Lung (tissue), 12 donors: Measurements from ENCODE around the gene NET1. TPM values are rescaled to one million over a fixed set of nuclear protein-coding genes. Genes with fewer than 3 reads are reported as not detected.

Experiments
- ATAC-seq: fragments of 200-7000 bp; cut with Tn5 transposase; one replicate; pipeline ENCODE4 v1.9.1; 2020; ENCODE audit warnings: moderate number of reproducible peaks; ENCODE audit not compliant: insufficient read depth, low FRiP score
- DNase-seq, 3 donors: peaks; one replicate each; pipeline ENCODE4 v3.0.0-alpha.2; 2013 to 2017
- H3K27ac ChIP-seq, 2 donors: one replicate each; pipeline ENCODE4 v1.5.1; 2013; ENCODE audit warnings: mild to moderate bottlenecking in 2 of 2, moderate library complexity in 2 of 2, control low read depth in 1 of 2, inconsistent platforms in 1 of 2, low read depth in 1 of 2, low read length in 1 of 2
- H3K27me3 ChIP-seq, 3 donors: one replicate each; pipeline ENCODE4 v1.5.1; 2013; ENCODE audit warnings: low read length in 2 of 3; ENCODE audit not compliant: control insufficient read depth in 3 of 3, insufficient read depth in 3 of 3
- H3K36me3 ChIP-seq, 4 donors: one replicate each; pipeline ENCODE4 v1.5.1; 2013; ENCODE audit warnings: low read length in 4 of 4, mild to moderate bottlenecking in 1 of 4, moderate library complexity in 1 of 4; ENCODE audit not compliant: control insufficient read depth in 4 of 4, insufficient read depth in 4 of 4
- H3K4me1 ChIP-seq, 5 donors: one replicate each; pipeline ENCODE4 v1.5.1; 2013; ENCODE audit warnings: low read length in 5 of 5, mild to moderate bottlenecking in 2 of 5, moderate library complexity in 1 of 5; ENCODE audit not compliant: control insufficient read depth in 5 of 5, insufficient read depth in 5 of 5
- H3K4me3 ChIP-seq: one replicate; pipeline ENCODE4 v1.5.1; 2013; ENCODE audit warnings: mild to moderate bottlenecking, control low read depth, moderate library complexity
- H3K9ac ChIP-seq, 2 donors: one replicate each; pipeline ENCODE4 v1.5.1; 2013; ENCODE audit warnings: low read length in 2 of 2, control low read depth in 1 of 2; ENCODE audit not compliant: insufficient read depth in 1 of 2
- H3K9me3 ChIP-seq, 4 donors: one replicate each; pipeline ENCODE4 v1.5.1; 2013; ENCODE audit warnings: low read length in 3 of 4, mild to moderate bottlenecking in 1 of 4, moderate library complexity in 1 of 4; ENCODE audit not compliant: control insufficient read depth in 4 of 4, insufficient read depth in 3 of 4
- WGBS, 2 donors: extraction: QIAGEN DNeasy Blood & Tissue Kit; methylation state at CpG; one replicate each; pipeline ENCODE4 v1.1.7; 2013; 5-methylcytosine and 5-hydroxymethylcytosine counted together
- polyA plus RNA-seq, 2 donors: library from polyadenylated mRNA; stranded (reverse); fragments of 200-250 nt; gene quantifications; one replicate each; pipeline ENCODE4 v1.2.1, GENCODE V29; 2013
- total RNA-seq, 2 donors: library from RNA; depleted of rRNA in 1 of 2; stranded (reverse); fragments of >200 nt in 1 of 2; gene quantifications; one replicate each; pipeline ENCODE4 v1.2.1, GENCODE V29; 2014 to 2021
- TF ChIP-seq, protein P1 (sequence below): IDR thresholded peaks from 2 replicates; pipeline ENCODE4 v1.5.1; 2012; ENCODE audit warnings: mild to moderate bottlenecking; ENCODE audit errors: control extremely low read depth, extremely low read depth
- donor health status: control.
- donor health status: control.
- donor health status: Bipolar disorder and iron deficiency.
- donor health status: healthy.
- donor health status: DM: yes; HTN: yes; CAD: no.

The NET1 gene
- total and polyA plus RNA-seq, 4 donors: 17.4 to 98.7 (median 35.9) TPM

DNA sequence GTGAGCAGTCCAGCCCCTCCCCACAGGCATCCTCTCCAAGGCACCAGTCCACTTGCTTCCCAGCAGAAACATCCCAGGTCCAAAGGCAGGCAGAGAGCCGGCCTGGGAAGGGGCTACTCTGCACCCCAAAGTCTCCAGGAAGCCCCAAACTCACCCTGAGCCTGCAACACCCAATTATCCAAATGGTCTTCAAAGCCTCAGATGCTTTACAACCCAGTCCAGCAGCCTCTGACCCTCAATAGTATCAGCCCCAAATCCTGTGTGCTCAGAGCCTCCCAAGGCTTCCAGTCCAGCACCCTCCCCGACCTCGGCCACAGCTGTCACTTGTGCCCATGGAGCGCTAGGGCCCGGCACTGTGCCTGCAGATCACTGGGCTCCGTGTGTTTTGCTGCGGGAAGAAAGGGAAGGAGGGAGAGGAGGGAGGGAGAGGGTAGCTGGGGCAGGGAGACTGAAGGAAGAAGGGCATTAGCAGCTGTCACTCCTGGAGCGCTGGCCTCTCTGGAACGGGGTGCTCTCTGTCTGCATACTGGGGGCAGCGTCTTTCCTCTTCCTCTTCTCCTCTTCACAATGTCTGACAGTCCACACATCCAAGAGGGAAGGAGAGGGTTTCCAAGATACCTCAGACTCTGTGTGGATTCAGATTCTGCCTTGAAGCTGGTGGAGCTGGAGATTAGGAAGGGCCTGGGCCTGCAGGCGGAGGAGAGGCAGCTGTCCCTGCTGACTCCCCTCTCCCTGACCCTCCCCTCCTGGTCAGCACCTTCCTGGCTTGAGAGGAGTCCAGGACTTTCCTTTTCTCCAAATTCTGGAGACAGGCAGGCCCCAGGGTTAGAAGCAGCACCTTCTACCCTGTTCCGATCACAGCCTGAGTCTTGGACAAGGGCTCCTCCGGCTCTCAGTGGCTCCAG, 73.8 kb downstream of the NET1 start:
- TF ChIP-seq, protein P1, sequence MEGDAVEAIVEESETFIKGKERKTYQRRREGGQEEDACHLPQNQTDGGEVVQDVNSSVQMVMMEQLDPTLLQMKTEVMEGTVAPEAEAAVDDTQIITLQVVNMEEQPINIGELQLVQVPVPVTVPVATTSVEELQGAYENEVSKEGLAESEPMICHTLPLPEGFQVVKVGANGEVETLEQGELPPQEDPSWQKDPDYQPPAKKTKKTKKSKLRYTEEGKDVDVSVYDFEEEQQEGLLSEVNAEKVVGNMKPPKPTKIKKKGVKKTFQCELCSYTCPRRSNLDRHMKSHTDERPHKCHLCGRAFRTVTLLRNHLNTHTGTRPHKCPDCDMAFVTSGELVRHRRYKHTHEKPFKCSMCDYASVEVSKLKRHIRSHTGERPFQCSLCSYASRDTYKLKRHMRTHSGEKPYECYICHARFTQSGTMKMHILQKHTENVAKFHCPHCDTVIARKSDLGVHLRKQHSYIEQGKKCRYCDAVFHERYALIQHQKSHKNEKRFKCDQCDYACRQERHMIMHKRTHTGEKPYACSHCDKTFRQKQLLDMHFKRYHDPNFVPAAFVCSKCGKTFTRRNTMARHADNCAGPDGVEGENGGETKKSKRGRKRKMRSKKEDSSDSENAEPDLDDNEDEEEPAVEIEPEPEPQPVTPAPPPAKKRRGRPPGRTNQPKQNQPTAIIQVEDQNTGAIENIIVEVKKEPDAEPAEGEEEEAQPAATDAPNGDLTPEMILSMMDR: no peak
- H3K9ac ChIP-seq: no peak overlapping the region
- H3K27me3 ChIP-seq: no peaks in the 10 kb centered on the region
- H3K4me3 ChIP-seq: no peak overlapping the region
- H3K4me1 ChIP-seq: peaks cover 0 to 5% (median 0%) of the 10 kb centered on the region in 5 donors
- 84 to 85% methylated on average over 13 of the region's 13 CpGs for WGBS, 2 donors
- no peak overlapping the region for H3K27ac ChIP-seq
- no peaks in the 10 kb centered on the region for H3K9me3 ChIP-seq
- H3K36me3 ChIP-seq: no peaks in the 10 kb centered on the region
- no peak for ATAC-seq
- no peak for DNase-seq

DNA sequence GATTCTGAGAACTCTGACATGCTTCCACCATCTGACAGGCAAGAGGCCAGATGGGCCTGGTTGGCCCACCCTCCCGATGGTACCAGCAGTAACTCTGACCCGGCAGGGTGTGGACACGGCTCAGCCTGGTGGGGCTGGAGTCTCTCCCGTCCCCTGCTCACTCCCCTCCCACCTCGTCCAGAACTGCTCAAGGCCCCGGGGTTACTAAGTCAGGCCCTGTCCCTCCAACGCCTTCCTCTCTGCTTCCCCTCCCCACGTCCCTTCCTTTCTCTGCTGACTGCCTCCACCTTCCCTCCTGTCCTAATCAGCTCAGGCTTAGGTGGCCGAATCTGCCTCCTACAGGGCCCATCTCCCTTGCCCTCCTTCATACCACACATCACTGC, 74.5 kb downstream of the NET1 start:
- no peak for DNase-seq
- no peak overlapping the region for H3K27ac ChIP-seq
- TF ChIP-seq, protein P1: no peak
- no peaks in the 10 kb centered on the region for H3K9me3 ChIP-seq
- H3K4me3 ChIP-seq: no peak overlapping the region
- no peaks in the 10 kb centered on the region for H3K27me3 ChIP-seq
- H3K9ac ChIP-seq: no peak overlapping the region
- no peaks in the 10 kb centered on the region for H3K36me3 ChIP-seq
- ATAC-seq: no peak
- 84 to 91% methylated on average over 9 of the region's 9 CpGs for WGBS, 2 donors
- H3K4me1 ChIP-seq: peaks cover 0 to 5% (median 0%) of the 10 kb centered on the region in 5 donors

DNA sequence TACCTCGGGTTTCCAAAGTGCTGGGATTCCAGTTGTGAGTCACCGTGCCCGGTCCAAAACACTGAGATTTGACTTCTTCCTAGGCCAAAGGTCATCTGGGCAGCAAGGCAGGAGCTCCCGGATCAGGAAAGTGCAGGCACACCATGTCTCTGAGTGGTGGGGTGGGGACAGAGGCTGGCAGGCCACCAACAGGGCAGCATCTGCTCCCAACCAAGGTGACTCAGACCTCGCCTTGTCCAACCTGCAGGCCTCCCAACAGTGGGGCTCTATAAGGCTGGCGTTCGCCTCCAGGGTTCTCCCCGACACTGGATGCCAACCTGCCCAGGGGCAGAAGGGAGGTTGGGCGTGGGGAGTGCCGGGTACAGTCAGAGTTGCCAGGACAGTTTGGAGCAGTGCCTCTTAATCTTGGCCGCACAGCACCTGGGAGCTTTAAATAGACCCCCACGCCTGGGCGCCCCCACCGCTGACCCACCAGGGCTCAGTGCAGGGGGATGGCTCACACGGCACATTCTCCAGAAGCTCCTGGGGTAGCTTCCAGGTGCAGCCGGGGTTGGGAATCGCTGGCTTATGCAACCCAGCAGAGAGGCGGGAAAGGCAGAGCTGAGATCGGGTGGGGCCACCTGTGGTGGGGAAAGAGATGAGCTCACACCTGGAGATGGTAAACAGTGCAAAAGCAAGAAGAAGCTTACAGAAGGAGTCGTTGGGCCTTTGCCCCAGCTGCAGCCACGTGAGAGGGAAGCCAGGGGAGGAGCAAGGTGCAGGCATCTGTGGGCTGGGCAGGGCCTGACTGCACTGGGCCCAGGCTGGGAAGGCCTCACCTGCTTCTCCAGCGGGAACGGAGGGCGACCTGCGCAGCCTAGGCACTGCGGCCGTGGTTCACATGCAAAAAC, 76.2 kb downstream of the NET1 start:
- no peak overlapping the region for H3K4me3 ChIP-seq
- no peak overlapping the region for H3K27ac ChIP-seq
- ATAC-seq: no peak
- TF ChIP-seq, protein P1: no peak
- peaks cover 0 to 8% (median 0%) of the 10 kb centered on the region in 4 donors for H3K9me3 ChIP-seq
- DNase-seq: no peak
- no peaks in the 10 kb centered on the region for H3K36me3 ChIP-seq
- H3K27me3 ChIP-seq: no peaks in the 10 kb centered on the region
- WGBS, 2 donors: 86 to 90% methylated on average over 27 of the region's 27 CpGs
- no peak overlapping the region for H3K9ac ChIP-seq
- peaks cover 0 to 5% (median 0%) of the 10 kb centered on the region in 5 donors for H3K4me1 ChIP-seq
